MM.1S (cell line): Measurements from ENCODE around the gene PEAR1.

Experiments used
- DNase-seq: peaks from one replicate; pipeline ENCODE4 v3.0.0-alpha.2; 2015
- H2AFZ ChIP-seq: fragments of 300-600 bp; sonication (generic); 2 replicates; pipeline ENCODE4 v1.6.0; 2016; ENCODE audit warnings: antibody characterized with exemption, low read length
- H3F3A ChIP-seq: fragments of 300-600 bp; sonication (generic); 2 replicates; pipeline ENCODE4 v1.6.1; 2016; ENCODE audit warnings: mild to moderate bottlenecking, antibody characterized with exemption, low read length, moderate library complexity, mixed read lengths; ENCODE audit not compliant: insufficient read depth
- H3K27ac ChIP-seq: fragments of 300-600 bp; sonication (generic); 2 replicates; pipeline ENCODE4 v1.5.1; 2016; ENCODE audit warnings: mild to moderate bottlenecking, low read length
- H3K27me3 ChIP-seq: fragments of 300-600 bp; sonication (generic); replicated peaks from 2 replicates; pipeline ENCODE4 v1.6.0; 2016; ENCODE audit warnings: low read length; ENCODE audit not compliant: insufficient read depth
- H3K36me3 ChIP-seq: fragments of 300-600 bp; sonication (generic); replicated peaks from 2 replicates; pipeline ENCODE4 v1.6.1; 2016; ENCODE audit warnings: mild to moderate bottlenecking, low read length, mixed read lengths; ENCODE audit not compliant: insufficient read depth
- H3K4me1 ChIP-seq: fragments of 300-600 bp; sonication (generic); 2 replicates; pipeline ENCODE4 v1.6.1; 2016; ENCODE audit warnings: low read length, mixed read lengths
- H3K4me2 ChIP-seq: fragments of 300-600 bp; sonication (generic); 2 replicates; pipeline ENCODE4 v1.6.0; 2016; ENCODE audit warnings: low read depth, low read length
- H3K4me3 ChIP-seq: fragments of 300-600 bp; sonication (generic); 2 replicates; pipeline ENCODE4 v1.5.1; 2016; ENCODE audit warnings: low read length, mixed read lengths
- H3K79me2 ChIP-seq: fragments of 300-600 bp; sonication (generic); 2 replicates; pipeline ENCODE4 v1.6.1; 2016; ENCODE audit warnings: mixed run types, low read length, mixed read lengths
- H3K9ac ChIP-seq: fragments of 300-600 bp; sonication (generic); 2 replicates; pipeline ENCODE4 v1.6.1; 2016; ENCODE audit warnings: low read length, mixed read lengths
- H3K9me2 ChIP-seq: fragments of 300-600 bp; sonication (generic); replicated peaks from 2 replicates; pipeline ENCODE4 v1.6.1; 2016; ENCODE audit warnings: mild to moderate bottlenecking, low read length, mixed read lengths; ENCODE audit not compliant: insufficient read depth
- H3K9me3 ChIP-seq: fragments of 300-600 bp; sonication (generic); replicated peaks from 2 replicates; pipeline ENCODE4 v1.6.1; 2016; ENCODE audit warnings: mild to moderate bottlenecking, low read length, mixed read lengths; ENCODE audit not compliant: insufficient read depth
- H4K20me1 ChIP-seq: fragments of 300-600 bp; sonication (generic); 2 replicates; pipeline ENCODE4 v1.6.1; 2016; ENCODE audit warnings: mild to moderate bottlenecking, low read length, moderate library complexity, mixed read lengths; ENCODE audit not compliant: insufficient read depth
- CTCF ChIP-seq: fragments of 300-600 bp; sonication (generic); IDR thresholded peaks from 2 replicates; pipeline ENCODE4 v1.5.1; 2016; ENCODE audit warnings: antibody characterized with exemption, low read length, mixed read lengths
- EZH2 ChIP-seq: fragments of 300-600 bp; sonication (generic); optimal IDR thresholded peaks from 2 replicates; pipeline ENCODE3; 2017; ENCODE audit warnings: low read depth, mild to moderate bottlenecking, antibody characterized with exemption, low read length, mixed read lengths
- EZH2phosphoT487 ChIP-seq: fragments of 300-600 bp; sonication (generic); IDR thresholded peaks from 2 replicates; pipeline ENCODE4 v1.6.1; 2018; ENCODE audit warnings: antibody characterized with exemption, low read length

PEAR1 gene

GRCh38 chr1:156948708-156949107, 55.2 kb downstream of the PEAR1 start:
- H3K27ac ChIP-seq, result no peak overlapping the region
- TF ChIP-seq CTCF, result peak; percentile 25
- TF ChIP-seq EZH2phosphoT487, result no peak
- H3K9me2 ChIP-seq, result no peaks in the 10 kb centered on the region
- no peaks in the 10 kb centered on the region for H3K79me2 ChIP-seq
- H3K4me3 ChIP-seq, result no peak overlapping the region
- H3K9ac ChIP-seq, result no peak overlapping the region
- no peak overlapping the region for H2AFZ ChIP-seq
- no peak for DNase-seq
- H3K36me3 ChIP-seq, result no peaks in the 10 kb centered on the region
- H3K9me3 ChIP-seq, result no peaks in the 10 kb centered on the region
- no peaks in the 10 kb centered on the region for H4K20me1 ChIP-seq
- no peak overlapping the region for H3K4me2 ChIP-seq
- H3K27me3 ChIP-seq, result no peaks in the 10 kb centered on the region
- H3F3A ChIP-seq, result no peaks in the 10 kb centered on the region
- H3K4me1 ChIP-seq, result no peaks in the 10 kb centered on the region

DNA sequence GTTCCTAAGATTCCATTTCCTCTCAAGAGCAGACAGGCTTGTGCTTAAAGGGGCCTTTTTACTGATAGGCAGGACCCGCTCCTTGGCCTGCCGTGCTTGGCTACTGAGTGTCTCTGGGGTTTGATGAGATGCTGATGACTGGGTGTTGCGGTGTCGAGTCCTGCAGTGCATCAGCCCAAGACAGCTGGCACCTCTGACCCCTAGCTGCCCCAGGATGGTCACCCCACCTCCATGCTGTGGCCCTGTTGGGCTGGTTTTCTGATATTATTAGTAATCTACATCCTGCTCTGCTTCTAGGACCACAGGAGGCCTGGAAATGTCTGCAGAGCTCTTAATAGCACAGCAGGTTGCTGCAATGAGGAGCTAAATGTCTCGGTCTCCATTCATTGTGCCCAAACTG, 55.6 kb downstream of the PEAR1 start:
- Histone ChIP-seq H3K9me3 (no peaks in the 10 kb centered on the region), H3K36me3 (no peaks in the 10 kb centered on the region), H2AFZ (no peak overlapping the region), H4K20me1 (no peaks in the 10 kb centered on the region), H3K27ac (no peak overlapping the region), H3K79me2 (no peaks in the 10 kb centered on the region), H3K9ac (no peak overlapping the region), H3K4me3 (no peak overlapping the region), H3F3A (no peaks in the 10 kb centered on the region), H3K4me1 (no peaks in the 10 kb centered on the region), H3K4me2 (no peak overlapping the region), H3K9me2 (no peaks in the 10 kb centered on the region), H3K27me3 (no peaks in the 10 kb centered on the region)
- no peak for DNase-seq
- no peak for TF ChIP-seq EZH2
- TF ChIP-seq CTCF, result no peak
- no peak for TF ChIP-seq EZH2phosphoT487

DNA sequence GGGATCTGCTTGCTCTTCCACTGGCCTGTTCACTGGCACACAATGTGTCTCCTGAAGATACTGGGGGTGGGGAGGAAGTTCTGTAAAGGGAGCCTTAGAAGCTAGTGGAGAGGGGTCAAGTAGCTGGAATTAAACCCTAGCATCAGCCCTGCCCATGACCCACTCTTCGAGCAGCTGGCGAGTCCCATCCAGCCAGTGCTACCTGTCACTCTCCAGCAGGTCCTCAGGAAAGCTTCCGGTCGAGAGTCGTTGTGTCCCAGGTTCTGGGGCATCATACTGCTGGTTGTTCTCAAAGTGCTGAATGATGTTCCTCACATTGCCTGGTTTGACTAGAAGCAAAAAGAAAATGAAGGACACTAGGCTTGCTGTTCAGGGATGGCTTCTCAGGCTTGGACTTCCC, 57.9 kb downstream of the PEAR1 start:
- TF ChIP-seq EZH2phosphoT487 (no peak), CTCF (no peak), EZH2 (no peak)
- Histone ChIP-seq H3K79me2 (no peaks in the 10 kb centered on the region), H3K36me3 (no peaks in the 10 kb centered on the region)

More for the DNA sequence above, 57.9 kb downstream of the PEAR1 start:
- Histone ChIP-seq H3K9ac (no peak overlapping the region), H3F3A (no peaks in the 10 kb centered on the region), H3K27me3 (no peaks in the 10 kb centered on the region), H3K4me3 (no peak overlapping the region), H3K9me3 (no peaks in the 10 kb centered on the region), H3K4me1 (no peaks in the 10 kb centered on the region), H3K27ac (no peak overlapping the region), H3K4me2 (no peak overlapping the region), H2AFZ (no peak overlapping the region), H3K9me2 (no peaks in the 10 kb centered on the region), H4K20me1 (no peaks in the 10 kb centered on the region)
- no peak for DNase-seq
